Measurements from ENCODE around the gene GABARAP.
"Not testable (repeated sequence)": the region's sequence is repeated elsewhere in the genome, so short reads cannot be mapped to it uniquely, and the experiment has no call there.

GABARAP gene

DNA sequence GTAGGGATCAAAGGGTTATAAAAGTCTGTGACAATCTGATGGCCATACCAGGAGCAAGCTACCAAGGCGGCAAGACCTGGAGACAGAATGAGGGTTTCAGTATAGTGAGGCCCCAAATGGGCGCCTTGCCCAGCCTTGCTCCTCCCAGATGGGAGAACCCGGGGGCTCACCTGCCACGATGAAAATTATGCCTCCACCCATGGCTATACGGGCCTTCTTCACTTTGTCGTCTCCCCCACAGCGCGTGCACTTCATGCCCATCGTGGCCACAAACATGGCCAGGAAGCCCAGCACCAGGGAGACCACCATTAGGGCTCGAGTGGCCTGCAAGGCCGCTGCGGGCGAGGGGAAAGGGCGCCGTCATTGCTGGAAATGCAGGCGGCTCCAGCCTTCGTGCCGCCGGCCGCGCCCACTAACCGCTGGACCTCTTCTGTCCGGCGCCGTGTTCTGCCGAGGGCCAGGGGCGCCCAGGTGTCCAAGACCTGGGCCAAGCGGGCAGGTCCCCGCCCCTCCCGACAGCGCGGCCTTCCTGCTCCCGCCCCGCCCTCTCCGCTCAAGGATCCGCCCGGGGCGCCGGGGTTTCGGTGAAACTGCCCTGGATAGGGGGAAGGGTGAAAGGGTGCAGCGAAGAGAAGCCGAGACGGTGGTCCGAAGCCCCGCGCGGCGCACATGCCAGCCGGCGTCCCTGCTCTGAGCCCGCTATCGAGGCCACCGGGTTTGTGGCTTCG lies 18.6 kb upstream of the GABARAP start:
- DNase-seq (ENCODE audit: low spot score), result peak; percentile 66

GRCh38 chr17:7260151-7260550 lies 17.9 kb upstream of the GABARAP start:
- no peak for DNase-seq (ENCODE audit: low spot score)

- DNase-seq (ENCODE audit: low spot score), result no peak
Observed at GRCh38 chr17:7259555-7259889, 17.3 kb upstream of the GABARAP start.

GRCh38 chr17:7258731-7259554 lies 16.7 kb upstream of the GABARAP start:
- DNase-seq (ENCODE audit: low spot score), result peak; percentile 89

DNA sequence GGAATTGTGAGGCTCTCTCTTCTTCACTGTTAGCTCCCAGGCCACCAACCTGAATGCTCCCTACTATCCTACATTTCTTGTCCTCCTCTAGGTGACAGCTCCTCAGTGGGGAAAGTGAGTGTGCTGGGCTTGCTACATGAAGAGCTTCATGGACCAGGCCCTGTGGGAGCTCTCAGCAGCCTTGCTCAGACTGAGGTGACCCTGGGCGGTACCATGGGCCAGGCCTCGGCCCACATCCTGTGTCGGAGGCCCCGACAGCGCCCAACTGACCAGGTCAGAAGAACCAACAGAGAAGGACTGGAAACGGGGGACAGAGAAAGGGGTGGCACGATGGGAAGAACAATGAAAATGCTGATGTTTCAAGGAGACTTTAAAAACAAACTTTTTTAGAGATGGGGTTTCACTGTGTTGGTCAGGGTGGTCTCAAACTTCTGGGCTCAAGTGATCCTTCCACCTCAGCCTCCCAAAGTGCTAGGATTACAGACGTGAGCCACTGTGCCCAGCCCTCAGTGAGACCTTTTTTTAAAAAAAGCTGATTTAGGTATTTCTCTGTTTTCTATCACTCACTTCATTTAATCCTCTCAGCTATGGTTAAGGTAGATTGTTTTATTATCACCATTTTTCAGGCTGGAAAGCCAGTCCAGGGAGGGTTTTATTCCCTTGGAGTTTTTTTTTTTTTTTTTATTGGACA lies 14.7 kb upstream of the GABARAP start:
- no peak for DNase-seq (ENCODE audit: low spot score)

DNA sequence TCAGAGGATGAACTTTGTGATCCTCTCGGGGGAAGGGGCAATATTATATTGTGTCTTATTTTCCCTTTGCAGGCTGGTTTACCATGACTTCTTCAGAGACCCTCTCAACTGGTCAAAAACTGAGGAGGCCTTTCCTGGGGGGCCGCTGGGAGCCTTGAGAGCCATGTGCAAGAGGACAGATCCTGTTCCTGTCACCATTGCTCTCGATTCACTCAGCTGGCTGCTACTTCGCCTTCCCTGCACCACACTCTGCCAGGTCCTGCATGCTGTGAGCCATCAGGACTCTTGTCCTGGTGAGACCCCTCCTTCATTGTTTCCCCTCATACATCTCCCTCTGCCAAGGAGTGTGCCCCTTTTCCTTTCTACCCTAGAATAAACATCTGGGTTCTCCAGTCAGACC lies 12.3 kb upstream of the GABARAP start:
- no peak for DNase-seq (ENCODE audit: low spot score)

- DNase-seq (ENCODE audit: low spot score), result no peak
Observed at GRCh38 chr17:7253082-7253481, 10.8 kb upstream of the GABARAP start.

DNA sequence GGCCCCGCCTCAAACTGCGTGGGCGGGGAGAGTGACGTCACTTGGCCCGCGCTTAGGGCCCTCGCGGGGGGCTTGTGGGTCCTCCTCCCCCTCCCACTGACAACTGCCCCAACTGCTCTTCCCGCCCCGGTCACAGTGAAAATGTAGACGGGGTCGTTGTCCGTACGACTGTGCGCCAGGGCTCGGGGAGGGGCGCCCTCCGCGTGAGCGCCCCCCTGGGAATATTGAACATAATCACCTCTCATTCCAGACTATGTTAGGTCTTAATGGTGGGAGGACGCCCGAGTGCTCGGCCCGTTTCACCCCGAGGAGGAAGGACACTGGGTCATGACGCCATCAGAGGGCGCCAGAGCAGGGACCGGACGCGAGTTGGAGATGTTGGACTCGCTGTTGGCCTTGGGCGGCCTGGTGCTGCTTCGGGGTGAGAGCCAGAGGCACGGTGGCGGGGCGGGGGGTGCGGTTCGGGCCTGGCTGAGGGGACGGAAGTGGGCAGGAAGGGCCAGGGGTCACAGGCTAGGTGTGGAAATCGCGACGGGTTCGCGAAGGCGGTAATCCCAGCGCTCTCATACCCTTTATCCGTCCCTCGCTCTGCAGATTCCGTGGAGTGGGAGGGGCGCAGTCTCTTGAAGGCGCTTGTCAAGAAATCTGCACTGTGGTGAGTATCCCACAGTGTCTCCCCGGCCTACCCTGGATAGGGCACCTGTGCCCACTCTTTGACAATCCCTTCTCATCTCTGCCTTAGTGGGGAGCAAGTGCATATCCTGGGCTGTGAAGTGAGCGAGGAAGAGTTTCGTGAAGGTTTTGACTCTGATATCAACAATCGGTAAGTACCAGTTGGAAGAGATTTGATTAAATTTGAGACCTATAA lies 10.2 kb upstream of the GABARAP start, which contains the start of gene ELP5:
TSS of gene ELP5 (plus strand) at position 40 of the 868 bp plus-strand sequence. CDS start at position 376, 336 bp downstream.
- peak; percentile 95 for DNase-seq (ENCODE audit: low spot score)

DNA sequence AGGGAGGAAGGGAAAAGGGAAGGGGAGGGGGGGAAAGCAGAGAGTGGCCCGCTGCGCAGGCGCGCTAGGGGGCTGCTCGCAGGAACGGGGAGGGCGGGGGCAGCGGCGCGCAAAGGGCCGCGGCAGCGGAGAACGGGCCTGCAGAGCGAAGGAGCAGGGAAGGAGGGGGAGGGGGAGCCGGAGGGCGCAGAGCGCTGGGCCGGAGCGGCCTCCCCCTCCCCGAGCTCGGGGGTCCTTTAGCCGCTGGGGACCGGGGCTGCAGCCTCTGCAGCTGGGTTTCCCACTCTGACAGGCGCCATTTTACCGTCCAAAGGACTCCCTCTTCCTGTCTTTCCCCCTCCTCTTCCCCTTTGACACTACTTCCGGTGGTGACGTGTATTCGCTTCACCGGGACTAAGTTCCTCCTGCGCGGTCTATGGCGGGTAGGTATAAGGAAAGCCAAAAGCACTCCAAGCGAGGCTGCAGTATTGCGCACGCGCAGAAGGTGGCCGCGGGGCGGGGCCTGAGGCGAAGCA lies 9.5 kb upstream of the GABARAP start, which contains the start of gene CTDNEP1:
TSS of gene CTDNEP1 (minus strand) at position 74 of the 515 bp plus-strand sequence. CDS start 438 bp downstream, outside the sequence.
- DNase-seq (ENCODE audit: low spot score), result peak; percentile 97

DNA sequence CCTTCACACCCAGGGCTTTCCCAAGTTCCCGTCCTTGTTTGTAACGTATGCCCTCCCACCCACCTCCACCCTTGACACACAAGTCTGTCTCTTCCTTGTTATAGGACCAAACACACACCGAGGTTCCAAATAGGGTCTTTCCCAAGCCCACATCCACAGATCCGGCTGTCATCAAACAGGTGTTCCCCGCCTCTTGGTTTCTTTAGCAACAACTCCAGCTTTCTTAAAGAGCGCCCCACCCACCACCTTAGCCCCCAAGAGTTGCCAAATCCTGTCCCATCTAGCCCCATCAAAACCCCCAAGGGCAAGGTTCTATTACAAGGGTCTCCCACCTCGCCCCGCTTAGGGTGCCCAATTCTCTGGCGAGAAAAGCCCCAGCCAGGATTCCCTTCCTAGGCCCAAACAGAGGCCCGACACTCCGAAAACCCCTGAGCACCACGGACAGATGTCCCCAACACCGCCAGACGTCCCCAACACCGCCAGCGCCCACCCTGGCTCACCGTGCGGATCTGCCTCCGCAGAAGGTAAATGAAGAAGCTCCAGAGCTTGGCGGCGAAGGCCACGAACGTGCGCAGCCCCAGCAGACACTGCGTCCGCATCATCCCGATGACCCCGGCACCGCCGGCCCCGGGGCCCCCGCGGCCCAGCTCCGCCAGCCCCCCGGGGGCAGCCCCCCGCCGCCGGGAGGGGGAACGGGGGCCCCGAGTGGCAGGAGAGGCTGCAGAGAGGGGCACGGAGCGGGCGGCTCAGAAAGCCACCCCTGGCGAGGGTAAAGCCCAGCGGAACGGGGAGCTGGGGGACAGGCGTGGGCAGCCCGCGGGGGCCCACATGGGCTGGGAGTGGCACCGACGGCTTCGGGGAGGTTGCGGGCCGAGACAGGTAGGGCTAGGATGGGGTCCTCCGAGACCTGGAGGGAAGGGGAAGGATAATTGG lies 8.7 kb upstream of the GABARAP start:
- DNase-seq (ENCODE audit: low spot score), result no peak

DNA sequence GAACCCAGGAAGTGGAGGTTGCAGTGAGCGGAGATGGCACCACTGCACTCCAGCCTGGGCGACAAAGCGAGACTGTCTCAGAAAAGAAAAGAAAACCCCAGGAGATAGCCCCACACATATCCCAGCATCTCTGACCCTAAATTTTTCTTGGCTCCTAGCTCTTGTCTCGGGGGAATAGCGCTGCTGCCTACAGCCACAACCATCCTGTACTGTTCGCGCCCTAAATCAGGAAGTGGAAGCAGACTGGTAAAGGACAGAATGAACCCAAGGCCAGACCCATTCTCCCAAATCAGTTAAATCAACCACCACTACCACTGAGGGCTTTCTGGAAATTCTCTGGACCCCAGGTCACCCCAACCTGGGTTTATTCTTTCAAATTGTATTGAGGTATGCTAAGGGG lies 7.6 kb upstream of the GABARAP start:
- DNase-seq (ENCODE audit: low spot score), result no peak

DNA sequence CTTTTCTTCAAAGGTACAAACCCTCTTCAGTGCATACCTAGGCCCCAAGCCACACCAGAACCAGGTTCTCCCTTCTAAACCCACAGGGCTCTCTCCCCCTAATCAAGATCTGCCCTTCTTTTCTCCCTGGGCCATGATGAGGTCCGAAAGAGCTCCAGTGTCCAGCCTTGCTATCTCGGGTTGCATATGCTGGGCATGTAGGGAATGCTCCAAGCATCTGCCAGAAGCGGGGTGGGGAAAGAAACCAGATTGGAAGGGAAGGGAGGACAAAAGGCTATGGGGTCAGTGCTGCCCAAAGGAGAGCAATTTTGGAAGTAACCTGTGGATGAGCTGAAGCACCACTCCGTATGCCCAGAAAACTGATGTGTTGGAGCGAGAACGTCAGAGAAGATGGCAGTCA lies 7.0 kb upstream of the GABARAP start:
- DNase-seq (ENCODE audit: low spot score), result no peak

DNA sequence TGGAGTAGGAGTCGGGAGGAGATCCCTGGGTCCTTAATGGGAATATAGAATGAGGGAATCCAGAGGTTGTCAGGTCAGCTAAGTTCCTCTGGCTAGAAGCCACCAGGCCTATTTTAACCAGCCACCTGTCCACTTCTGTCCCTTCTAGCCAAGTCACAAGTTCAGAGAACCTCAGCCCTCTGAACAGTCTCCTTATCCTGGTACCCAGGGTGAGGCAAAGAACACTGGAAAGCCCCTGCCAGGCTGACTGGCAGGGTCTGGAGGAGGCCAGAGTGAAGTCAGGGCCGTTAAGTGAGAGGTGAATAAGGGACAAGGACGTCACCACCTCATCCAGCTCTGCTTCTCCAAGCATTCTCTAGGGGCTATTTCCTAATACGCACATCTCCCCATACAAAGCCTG lies 6.5 kb upstream of the GABARAP start:
- DNase-seq (ENCODE audit: low spot score), result no peak

GRCh38 chr17:7246779-7247178 lies 4.5 kb upstream of the GABARAP start:
- no peak for DNase-seq (ENCODE audit: low spot score)

DNA sequence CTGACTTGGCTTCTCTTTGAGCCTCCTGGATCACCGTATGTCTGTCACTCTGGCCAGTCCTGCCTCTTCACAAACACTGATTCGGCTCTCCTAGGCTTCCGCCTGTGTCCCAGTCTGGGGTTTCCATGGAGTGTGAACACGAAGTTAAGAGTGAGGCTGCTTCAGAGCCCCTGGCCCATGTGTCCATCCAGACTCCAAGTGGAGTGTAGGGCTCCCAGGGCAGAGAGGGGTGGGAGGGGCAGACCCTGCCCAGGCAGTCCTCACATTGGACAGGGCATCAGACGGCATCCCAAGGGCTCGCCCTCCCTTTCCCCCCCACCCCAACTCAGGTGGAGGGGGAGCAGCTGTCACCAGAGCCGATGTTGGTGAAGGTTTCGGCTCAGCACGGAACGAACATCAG lies 1.6 kb upstream of the GABARAP start:
- DNase-seq (ENCODE audit: low spot score), result not testable (repeated sequence)

- DNase-seq (ENCODE audit: low spot score), result no peak
Observed at GRCh38 chr17:7243453-7243729, 1.1 kb upstream of the GABARAP start.

- peak; percentile 94 for DNase-seq (ENCODE audit: low spot score)
Observed at GRCh38 chr17:7242717-7243452, 636 bp upstream of the GABARAP start.

- no peak for DNase-seq (ENCODE audit: low spot score)
Observed at GRCh38 chr17:7241090-7241733, 1.0 kb downstream of the GABARAP start.

DNA sequence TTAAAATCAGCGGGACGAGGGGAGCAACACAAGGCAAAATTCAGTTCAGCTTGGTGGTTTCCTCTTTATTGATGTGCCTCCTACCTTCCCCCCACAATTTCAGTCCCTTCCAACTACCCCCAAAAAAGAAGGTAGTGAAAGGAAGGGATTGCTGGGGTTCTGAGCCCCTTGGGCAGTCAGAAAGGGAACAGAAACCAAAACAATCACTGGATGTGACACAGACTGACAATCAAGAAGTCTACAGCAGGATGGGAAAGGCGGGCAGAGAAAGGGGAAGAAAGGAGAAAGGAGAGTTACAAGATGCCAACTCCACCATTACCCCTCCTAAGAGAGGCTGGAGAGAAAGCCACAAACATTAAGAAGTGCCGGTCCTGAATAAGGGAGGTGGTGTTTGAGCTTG lies 1.9 kb downstream of the GABARAP start:
- DNase-seq (ENCODE audit: low spot score), result no peak

All from LoVo (cell line).